HepG2 (cell line): ENCODE data around the gene CPNE2. TPM values are rescaled to one million over a fixed set of nuclear protein-coding genes. Genes with fewer than 3 reads are reported as not detected.
A peak's percentile ranks its signal among the peaks of the same experiment; 100 is the strongest.

Experiments used
- ATAC-seq: fragments of 200-7000 bp; cut with Tn5 transposase; 3 replicates; pipeline ENCODE4 v1.9.1; 2020; ENCODE audit warnings: mild to moderate bottlenecking, moderate library complexity
- BruUV-seq: library from RNA; stranded (reverse); fragments of 400-500 nt; replicated peaks from 2 replicates; lab custom pipeline; 2021; lab: Mats Ljungman, UMichigan
- CTCF ChIA-PET: fragments of 300-600 bp; formaldehyde crosslinking; extraction: SDS; loops from one replicate; lab custom pipeline; 2021; ENCODE audit warnings: low total read pairs, inconsistent platforms, low intra/inter-chr PET ratio; lab: Yijun Ruan, JAX
- POLR2A ChIA-PET: fragments of 350-600 bp; sonication (Branson Sonifier 250); formaldehyde crosslinking; loops from one replicate; lab custom pipeline; 2020; ENCODE audit warnings: antibody characterized with exemption, inconsistent platforms; lab: Yijun Ruan, JAX
- DNase-seq: peaks from one replicate; pipeline ENCODE4 v3.0.0-alpha.2; 2015; ENCODE audit warnings: low spot score
- FAIRE-seq: peaks from 3 replicates; lab custom pipeline; 2011; peaks lifted over from hg19 to GRCh38; lab: Jason Lieb, UNC
- H2AFZ ChIP-seq: one replicate; pipeline ENCODE4 v1.6.1; 2011; ENCODE audit warnings: low read length, inconsistent platforms
- H3K27ac ChIP-seq: fragments of 300-600 bp; 3 replicates; pipeline ENCODE4 v1.8.0; 2011; ENCODE audit warnings: mixed run types, mild to moderate bottlenecking, mixed read lengths, low read length, inconsistent platforms; ENCODE audit not compliant: insufficient read depth; ENCODE audit errors: extremely low read length
- H3K27me3 ChIP-seq, 2 experiments: fragments of 200-600 bp in 1 of 2; 2 replicates in 1 of 2; 3 replicates in 1 of 2; pipeline versions ENCODE4 v1.6.0 to v1.8.0; 2011; ENCODE audit warnings: low read length in 2 of 2, mild to moderate bottlenecking in 2 of 2, moderate library complexity in 2 of 2, inconsistent platforms in 1 of 2; ENCODE audit not compliant: insufficient read depth in 2 of 2, control insufficient read depth in 1 of 2
- H3K36me3 ChIP-seq, 2 experiments: fragments of 200-600 bp in 1 of 2; replicated peaks in 1 of 2; 2 replicates in 1 of 2; 3 replicates in 1 of 2; pipeline versions ENCODE4 v1.5.1 to v1.8.0; 2011; ENCODE audit warnings: low read length in 2 of 2, inconsistent platforms in 1 of 2; ENCODE audit not compliant: insufficient read depth in 2 of 2, control insufficient read depth in 1 of 2
- H3K4me1 ChIP-seq: 2 replicates; pipeline ENCODE4 v1.5.1; 2012; ENCODE audit warnings: low read length, inconsistent platforms; ENCODE audit not compliant: insufficient read depth
- H3K4me2 ChIP-seq: 2 replicates; pipeline ENCODE4 v1.6.0; 2011; ENCODE audit warnings: low read depth, low read length, inconsistent platforms
- H3K4me3 ChIP-seq, 3 experiments: fragments of 200-600 bp in 1 of 3; sonication (generic), shearing (Covaris generic) in 1 of 3; replicated peaks in 1 of 3; 2 replicates each; pipeline ENCODE4 v1.5.1; 2011 to 2016; ENCODE audit warnings: low read length in 3 of 3, inconsistent platforms in 2 of 3, low read depth in 2 of 3, mild to moderate bottlenecking in 2 of 3, control low read depth in 1 of 3, mixed read lengths in 1 of 3; ENCODE audit not compliant: insufficient read depth in 1 of 3
- H3K79me2 ChIP-seq: one replicate; pipeline ENCODE4 v1.6.1; 2011; ENCODE audit warnings: low read length, inconsistent platforms; ENCODE audit not compliant: insufficient read depth
- H3K9ac ChIP-seq: 2 replicates; pipeline ENCODE4 v1.6.0; 2011; ENCODE audit warnings: mild to moderate bottlenecking, low read depth, low read length, inconsistent platforms; ENCODE audit not compliant: insufficient read depth
- H3K9me3 ChIP-seq: 2 replicates; pipeline ENCODE4 v1.5.1; 2012; ENCODE audit warnings: mild to moderate bottlenecking, low read length
- H4K20me1 ChIP-seq: 2 replicates; pipeline ENCODE4 v1.6.0; 2011; ENCODE audit warnings: inconsistent platforms, mild to moderate bottlenecking, low read length, moderate library complexity; ENCODE audit not compliant: insufficient read depth
- CERS6 ChIP-seq: sonication (generic); formaldehyde crosslinking; IDR thresholded peaks from 2 replicates; pipeline ENCODE4 v1.5.0; 2020; ENCODE audit warnings: missing genetic modification reagents
- KDM5B ChIP-seq: sonication (generic); formaldehyde crosslinking; IDR thresholded peaks from 2 replicates; pipeline ENCODE4 v1.4.0; 2020; ENCODE audit warnings: missing genetic modification reagents, mild to moderate bottlenecking, borderline replicate concordance
- RFX1 ChIP-seq: fragments of 450-650 bp; IDR thresholded peaks from 2 replicates; pipeline ENCODE4 v1.6.1; 2017
- SMAD1 ChIP-seq: sonication (generic); formaldehyde crosslinking; IDR thresholded peaks from 2 replicates; pipeline ENCODE4 v1.4.0; 2020; ENCODE audit warnings: missing genetic modification reagents, low read depth, mild to moderate bottlenecking, borderline replicate concordance
- ZNF33A ChIP-seq: sonication (generic); formaldehyde crosslinking; IDR thresholded peaks from 2 replicates; pipeline ENCODE4 v1.5.1; 2020; ENCODE audit warnings: missing genetic modification reagents, mild to moderate bottlenecking, moderate library complexity, borderline replicate concordance
- WGBS: methylation state at CpG from one replicate; pipeline ENCODE4 v1.1.6; 2017; ENCODE audit warnings: low lambda C conversion rate; 5-methylcytosine and 5-hydroxymethylcytosine counted together
- in situ Hi-C: cut with HindIII; loops from 2 replicates; pipeline ENCODE4 v1.10.0; 2017; ENCODE audit warnings: low pct_unique_long_range_greater_than_20kb; ENCODE audit not compliant: extremely low pct_ligation_motif_present
- intact Hi-C: fragments of 100-400 bp; cut with micrococcal nuclease; formaldehyde crosslinking; loops from one replicate; pipeline ENCODE4 v1.10.0; 2022; ENCODE audit not compliant: unreplicated experiment
- polyA plus RNA-seq, 8 experiments: library from polyadenylated mRNA; depleted of rRNA in 3 of 8; stranded (reverse) in 7 of 8; unstranded in 1 of 8; fragments of >200 nt; fragmentation: Illumina TruSeq in 4 of 8; extraction: Trizol in 4 of 8; gene quantifications; 2 replicates each; pipeline versions ENCODE4 v1.2.1 to v1.2.3, GENCODE V29; 2011 to 2016; ENCODE audit warnings: low read depth in 4 of 8, missing spikeins in 1 of 8, mixed read lengths in 1 of 8; ENCODE audit not compliant: insufficient read depth in 1 of 8
- total RNA-seq, 5 experiments: library from RNA; depleted of rRNA; stranded (reverse); fragments of >200 nt; fragmentation: Illumina TruSeq; extraction: Trizol; gene quantifications; 2 replicates each; pipeline ENCODE4 v1.2.3, GENCODE V29; 2016; ENCODE audit warnings: low read depth in 1 of 5

The CPNE2 gene
- total and polyA plus RNA-seq, 2 of the 13 experiments (the other 11 are each of a cell fraction or from before 2014, with no cell fraction given) = 10.6 to 23.3 TPM

- TF ChIP-seq CERS6 (no peak), SMAD1 (CRISPR knock-in tag) (no peak), ZNF33A (CRISPR knock-in tag) (no peak)
These were observed 36.7 kb upstream of the CPNE2 start (continued) for GRCh38 chr16:57055671-57056070.

- Histone ChIP-seq H3K9ac (no peak overlapping the region), H3K27me3 (peaks cover 4 to 17% of the 10 kb centered on the region in 2 experiments; a peak in 3 of 5 replicates), H3K4me2 (no peak overlapping the region), H3K27ac (no peak overlapping the region), H4K20me1 (no peaks in the 10 kb centered on the region), H3K79me2 (no peaks in the 10 kb centered on the region), H3K4me3 (no peak overlapping the region), H3K4me1 (peaks cover 26% of the 10 kb centered on the region), H3K9me3 (no peaks in the 10 kb centered on the region), H2AFZ (no peak overlapping the region), H3K36me3 (no peaks in the 10 kb centered on the region)
- CTCF ChIA-PET = no interaction called here
- in situ Hi-C loops (no loop called here), intact Hi-C loops (no loop called here)
- ATAC-seq (no peak), DNase-seq (no peak), FAIRE-seq (no peak)
- WGBS = 38% methylated on average over 7 of the region's 9 CpGs
- POLR2A ChIA-PET = no interaction called here
- no TSS peak for BruUV-seq
- TF ChIP-seq RFX1 = peak; percentile 53
- TF ChIP-seq KDM5B = no peak
These were observed 34.0 kb upstream of the CPNE2 start for GRCh38 chr16:57058291-57058861.
